NCI-H345 (cell line): ENCODE measurements around the gene TFEB.

ENCODE experiments used
- DNase-seq: peaks from one replicate; lab custom pipeline; 2025; lab: John Stamatoyannopoulos, UW

Gene TFEB

DNA sequence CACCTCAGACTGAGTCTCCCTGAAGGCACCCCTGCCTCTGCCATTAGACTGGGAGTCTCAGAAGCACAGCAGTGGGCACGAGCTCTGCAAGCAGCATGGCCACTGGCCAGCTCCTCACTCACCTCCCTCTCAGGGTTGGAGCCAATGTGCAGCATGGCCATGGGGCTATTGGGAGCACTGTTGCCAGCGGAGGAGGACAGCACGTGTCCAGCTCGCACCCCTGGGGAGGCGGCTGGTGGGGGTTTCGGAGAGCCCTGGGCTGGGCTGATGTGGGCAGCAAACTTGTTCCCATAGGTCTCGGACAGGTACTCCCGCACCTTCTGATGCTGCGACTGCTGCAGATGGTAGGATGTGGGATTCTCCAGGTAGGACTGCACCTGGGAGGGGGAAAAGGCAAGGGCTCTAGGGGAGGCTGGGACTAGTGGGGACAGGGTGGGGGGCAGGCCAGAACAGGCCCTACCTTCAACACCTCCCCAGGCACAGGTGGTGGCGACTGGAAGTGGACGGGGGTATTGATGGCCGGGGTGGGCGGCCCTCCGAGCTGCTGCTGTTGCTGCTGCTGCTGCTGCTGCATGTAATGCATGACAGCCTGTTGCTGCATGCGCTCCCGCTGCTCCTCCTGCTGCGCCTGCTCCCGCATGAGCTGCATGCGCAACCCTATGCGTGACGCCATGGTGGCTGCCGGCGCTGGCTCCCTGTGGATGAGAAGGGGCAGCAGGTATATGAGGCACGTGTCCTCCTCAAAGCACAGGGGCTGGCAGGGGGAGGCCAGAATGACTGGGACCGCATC lies 44.7 kb downstream of the TFEB start:
- no peak for DNase-seq

DNA sequence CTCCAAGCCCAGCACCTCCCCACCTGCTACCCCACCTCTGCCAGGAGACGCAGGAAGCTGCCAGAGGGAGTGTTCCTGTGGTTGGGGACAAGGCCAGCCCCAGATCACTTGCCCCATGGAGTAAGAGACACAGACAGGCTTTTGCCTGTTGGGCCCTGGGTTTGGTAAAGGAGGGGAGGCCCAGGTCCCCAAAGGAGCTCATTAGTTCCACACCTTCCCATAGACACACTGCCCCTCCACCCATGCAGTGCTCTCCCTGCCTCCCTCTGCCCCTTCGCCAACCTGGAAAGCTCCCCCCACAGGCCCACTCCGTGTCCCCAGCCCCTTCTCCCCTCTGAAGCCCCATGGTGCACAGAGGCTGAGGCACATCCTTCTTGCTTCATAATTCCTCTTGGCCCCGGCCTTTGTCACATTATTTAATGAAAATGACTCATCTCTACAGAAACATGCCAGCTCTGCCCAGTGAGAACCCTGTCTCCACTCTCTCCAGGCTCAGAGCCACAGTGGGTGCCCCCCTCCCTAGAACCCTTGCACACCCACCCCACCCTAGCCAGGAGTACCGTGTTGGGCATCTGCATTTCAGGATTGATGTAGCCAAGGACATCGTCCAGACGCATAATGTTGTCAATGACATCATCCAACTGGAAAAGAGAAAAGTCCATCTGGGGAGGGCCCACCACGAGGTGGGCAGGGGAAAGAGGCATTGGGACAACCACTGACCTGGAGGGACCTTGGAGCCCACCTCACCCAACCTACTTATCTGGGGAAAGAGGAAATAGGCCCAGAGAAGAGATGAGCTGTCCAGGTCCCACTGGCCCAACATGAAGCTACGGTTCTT lies 46.0 kb downstream of the TFEB start:
- no peak for DNase-seq

- no peak for DNase-seq
Measured at GRCh38 chr6:41688256-41688965, 47.0 kb downstream of the TFEB start.

DNA sequence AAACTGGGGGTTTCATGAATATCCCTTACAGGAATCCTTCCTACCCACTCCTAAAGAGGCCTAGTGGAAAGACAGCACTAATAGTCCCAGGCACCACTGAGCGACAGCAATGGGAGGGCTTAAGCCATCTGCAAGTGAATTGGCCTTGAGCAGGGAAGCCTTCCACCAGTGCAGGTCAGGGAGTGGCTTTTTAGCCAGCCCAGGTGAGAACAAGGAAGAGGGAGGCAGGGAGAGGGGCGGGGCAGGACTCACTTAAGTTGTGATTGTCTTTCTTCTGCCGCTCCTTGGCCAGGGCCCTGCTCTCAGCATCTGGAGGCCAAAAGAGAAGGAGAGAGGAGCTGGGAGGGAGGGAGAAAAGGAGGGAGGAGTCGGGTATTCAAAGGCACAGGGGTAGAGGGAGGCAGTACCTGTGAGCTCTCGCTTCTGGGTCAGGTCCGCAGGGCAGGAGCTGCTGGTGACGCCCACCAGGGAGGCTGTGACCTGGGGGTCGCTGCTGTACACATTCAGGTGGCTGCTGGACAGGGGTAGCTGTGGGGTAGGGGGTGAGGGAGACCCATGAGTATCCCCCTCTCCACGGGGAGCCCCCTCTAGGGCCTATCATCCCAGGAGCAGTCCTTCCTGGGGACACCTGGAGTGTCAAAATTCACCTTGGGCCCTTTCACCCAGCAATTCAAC lies 47.8 kb downstream of the TFEB start:
- no peak for DNase-seq

DNA sequence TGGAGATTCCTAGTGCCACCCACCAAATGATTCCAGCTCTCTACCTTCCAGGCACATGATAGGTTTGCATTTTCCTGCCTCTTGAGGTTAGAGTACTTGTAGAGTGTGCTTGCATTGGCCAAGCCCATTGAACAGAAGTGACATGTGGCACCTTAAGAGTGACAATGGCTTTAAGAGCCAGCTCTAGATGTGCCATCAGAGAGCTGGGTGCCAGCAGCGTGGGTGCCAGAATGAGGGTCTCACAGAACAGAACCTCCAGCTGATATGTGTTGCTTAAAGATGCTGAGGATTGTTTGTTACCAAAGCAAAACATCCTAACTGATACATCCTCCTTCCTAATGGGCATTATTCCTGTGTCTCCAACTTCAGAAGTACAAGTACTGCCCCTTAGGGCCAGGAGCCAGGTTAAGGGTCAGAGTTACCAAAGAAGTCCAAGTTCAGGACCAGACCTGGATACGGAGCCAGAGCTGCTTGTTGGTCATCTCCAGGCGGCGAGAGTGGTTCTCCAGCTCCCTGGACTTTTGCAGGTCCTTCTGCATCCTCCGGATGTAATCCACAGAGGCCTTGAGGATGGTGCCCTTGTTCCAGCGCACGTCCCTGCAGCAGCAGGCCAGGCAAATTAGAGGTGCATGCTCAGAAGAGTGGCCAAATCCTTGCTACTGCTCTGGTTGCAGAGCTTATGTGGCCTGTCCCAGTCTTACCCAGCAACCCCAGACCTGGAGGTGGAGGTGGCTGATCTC lies 49.6 kb downstream of the TFEB start:
- DNase-seq = no peak

- no peak for DNase-seq
Measured at GRCh38 chr6:41684311-41685180, 50.9 kb downstream of the TFEB start.

GRCh38 chr6:41683523-41684310 lies 51.7 kb downstream of the TFEB start:
- DNase-seq = peak; percentile 74

DNA sequence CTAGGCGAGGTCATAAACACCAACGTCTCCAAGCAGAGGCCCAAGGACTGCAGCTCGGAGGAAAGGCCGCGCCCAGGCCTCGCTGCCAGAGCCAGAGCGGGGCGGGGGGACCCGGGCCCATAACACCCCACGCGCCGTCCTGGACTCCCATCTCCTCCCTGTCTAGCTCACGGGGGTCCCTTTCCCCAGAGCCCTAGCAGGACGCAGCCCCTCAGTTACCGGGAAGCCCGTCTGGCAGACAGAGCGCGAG lies 52.2 kb downstream of the TFEB start:
- no peak for DNase-seq

GRCh38 chr6:41682497-41683272 lies 52.7 kb downstream of the TFEB start:
- DNase-seq = peak; percentile 26

GRCh38 chr6:41682056-41682477 lies 53.3 kb downstream of the TFEB start:
- DNase-seq = peak; percentile 89

DNA sequence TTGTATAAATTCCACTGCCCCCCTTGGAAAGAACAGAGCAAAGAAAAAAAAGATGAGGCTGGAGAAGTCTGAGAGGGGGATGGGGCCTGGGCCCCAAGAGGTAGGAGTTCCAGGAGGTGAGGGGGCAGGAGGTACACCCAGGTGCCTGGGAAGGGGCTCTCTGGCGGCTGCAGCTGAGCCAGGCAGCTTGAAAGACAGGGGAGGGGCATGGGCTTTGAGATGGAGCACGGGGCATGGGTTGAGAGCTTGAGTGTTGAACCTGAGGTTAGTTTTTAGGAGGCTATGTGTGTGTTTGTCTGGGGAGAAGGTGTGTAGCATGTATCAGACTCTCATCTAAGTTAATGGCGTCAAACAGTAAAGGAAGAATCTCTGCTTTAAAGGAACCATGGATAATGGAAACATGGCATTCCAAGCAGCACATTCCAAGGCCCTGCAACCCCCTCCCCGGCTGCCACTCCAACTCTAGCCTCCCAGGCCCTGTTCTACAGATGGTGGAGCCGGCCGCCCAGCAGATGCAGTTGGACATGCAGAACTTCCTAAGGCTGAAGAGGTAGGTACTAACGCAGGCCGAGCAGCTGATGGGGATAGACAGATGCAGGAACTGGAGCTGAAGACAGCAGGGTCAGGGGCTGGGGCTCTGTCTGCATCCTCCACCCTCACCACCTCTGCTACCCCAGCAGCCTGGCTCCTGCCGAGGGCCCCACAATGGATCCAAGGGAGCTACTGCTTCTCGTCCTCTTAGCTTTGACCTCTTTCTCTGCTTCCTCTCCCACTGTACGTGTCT lies 55.0 kb downstream of the TFEB start:
- DNase-seq = no peak

DNA sequence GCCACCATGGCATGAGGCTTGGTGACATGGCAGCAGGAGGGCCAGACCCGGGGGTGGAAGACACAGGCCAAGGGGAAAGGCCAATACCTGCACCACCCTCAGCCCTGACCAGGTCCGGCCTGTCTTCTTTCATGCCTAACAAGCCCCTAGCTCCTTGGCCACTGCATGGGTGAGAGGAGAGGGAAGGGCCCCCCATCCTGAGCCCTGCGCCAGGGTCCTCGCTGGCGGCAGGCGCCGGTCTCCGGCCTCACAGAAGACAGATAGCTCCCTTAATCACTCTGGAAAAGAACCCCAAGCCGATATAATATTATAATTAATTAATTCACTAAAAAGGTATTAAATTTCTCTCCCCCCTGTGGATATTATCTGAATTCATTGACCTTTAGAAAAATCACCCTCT lies 55.7 kb downstream of the TFEB start:
- no peak for DNase-seq

DNA sequence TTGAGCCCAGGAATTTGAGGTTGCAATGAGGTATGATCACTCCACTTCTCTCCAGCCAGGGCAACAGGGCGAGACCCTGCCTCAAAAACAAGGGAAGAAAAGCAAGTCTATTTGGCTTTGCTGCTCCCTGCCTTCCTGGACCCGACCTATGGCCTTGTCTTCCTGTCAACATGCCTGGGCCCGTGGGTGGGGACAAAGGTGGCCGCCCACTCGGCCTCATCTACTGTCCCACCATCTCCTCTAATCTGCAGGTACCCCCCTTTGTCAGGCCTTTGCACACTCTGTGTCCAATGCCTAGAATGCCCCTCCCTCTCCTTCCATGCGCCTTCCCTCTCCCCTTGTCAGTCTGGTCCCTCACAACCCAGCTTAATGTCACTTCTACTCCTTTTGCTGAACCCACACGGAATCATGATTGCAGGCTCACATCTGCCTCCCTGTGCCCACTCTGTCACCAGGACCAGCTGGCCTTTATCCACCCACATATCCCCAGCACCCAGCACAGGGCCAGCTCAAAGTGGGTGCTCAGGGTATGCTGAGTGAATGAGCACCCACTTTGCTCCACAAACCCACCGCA lies 56.8 kb downstream of the TFEB start:
- no peak for DNase-seq

DNA sequence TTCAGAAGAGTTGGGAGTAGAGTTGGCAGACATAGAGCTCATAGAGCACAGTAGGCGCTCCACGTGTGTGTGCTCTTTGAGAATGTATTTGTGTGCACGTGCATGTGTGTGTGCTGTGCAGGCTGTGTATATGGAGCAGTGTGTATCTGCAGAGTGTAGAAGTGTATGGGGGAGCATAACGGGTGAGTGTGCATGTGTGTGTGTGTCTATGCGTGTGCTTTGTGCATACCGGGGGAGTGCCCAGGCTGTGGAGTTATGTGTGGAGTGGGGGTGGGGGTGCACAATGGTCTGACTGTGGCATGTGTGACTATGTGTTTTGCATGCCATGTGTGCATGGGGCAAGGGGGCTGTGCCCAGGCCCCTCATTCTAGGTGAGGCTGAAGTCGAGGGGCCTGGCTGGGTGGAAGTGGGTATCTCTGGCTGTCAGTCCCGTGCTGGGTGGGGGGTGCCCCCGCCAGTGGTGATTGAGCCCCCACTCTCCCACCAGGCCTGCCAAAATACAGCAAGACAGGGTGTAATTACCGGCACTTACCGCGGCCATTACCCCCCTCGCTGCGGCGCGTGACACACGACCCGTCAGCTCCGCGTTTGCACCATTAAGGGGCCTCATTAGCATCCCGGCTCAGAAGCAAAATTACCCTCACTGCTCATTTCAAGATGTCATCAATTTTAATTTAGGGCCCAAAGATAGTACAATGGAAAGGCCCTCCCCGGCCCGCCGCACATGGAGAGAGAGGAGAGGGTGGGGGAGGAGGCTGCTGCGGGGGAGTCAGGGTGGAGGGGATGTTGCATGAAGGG lies 58.1 kb downstream of the TFEB start:
- no peak for DNase-seq

- no peak for DNase-seq
Measured at GRCh38 chr6:41676431-41676830, 59.0 kb downstream of the TFEB start.

- DNase-seq = no peak
Measured at GRCh38 chr6:41675992-41676391, 59.4 kb downstream of the TFEB start.

- DNase-seq = no peak
Measured at GRCh38 chr6:41675176-41675775, 60.1 kb downstream of the TFEB start.
